ENCODE data around the gene FAHD2B.
"Not testable (repeated sequence)": the region's sequence is repeated elsewhere in the genome, so short reads cannot be mapped to it uniquely, and the experiment has no call there.

Gene FAHD2B, protein sequence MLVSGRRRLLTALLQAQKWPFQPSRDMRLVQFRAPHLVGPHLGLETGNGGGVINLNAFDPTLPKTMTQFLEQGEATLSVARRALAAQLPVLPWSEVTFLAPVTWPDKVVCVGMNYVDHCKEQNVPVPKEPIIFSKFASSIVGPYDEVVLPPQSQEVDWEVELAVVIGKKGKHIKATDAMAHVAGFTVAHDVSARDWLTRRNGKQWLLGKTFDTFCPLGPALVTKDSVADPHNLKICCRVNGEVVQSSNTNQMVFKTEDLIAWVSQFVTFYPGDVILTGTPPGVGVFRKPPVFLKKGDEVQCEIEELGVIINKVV

DNA sequence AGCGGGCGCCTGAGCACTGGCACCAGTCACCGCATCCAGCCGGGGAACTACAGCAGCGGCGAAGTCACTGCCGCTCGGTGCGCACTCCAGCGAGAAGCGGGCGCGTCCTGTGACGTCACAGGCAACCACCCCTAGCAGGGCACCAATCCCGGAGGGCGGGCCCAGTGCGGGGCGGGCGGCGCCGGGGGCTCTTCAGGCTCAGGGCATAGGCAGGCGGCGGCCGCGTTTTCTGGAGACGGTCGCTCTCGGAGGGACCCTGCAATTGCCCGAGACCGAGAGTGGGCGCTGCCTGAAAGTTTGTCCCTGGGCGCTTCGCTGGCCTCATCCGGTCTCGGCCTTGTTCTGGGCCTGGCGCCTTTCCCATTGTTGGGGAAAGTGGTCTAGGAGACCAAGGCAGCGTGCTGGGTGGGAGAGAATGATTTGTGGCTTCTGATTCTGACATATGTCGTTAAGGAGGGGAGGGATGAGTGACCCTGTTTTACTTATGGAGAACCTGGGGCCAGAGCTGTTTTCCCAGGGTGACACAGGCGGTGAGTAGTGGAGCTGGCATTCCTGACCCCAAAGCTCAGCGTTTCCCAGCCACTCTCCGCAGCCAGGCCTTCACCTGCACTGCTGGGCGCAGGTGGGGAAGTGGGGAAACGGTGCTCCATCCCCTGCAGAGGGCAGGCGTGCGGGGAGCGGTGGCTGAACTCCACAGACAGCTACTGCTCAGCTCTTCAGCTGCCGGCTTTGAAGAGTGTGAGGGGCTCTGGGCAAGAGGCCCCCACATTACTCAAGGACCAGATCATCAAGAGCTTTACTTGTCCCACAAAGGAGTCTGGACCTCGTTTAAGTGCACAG lies at the start of gene FAHD2B:
TSS of gene FAHD2B (minus strand) at position 111 of the 840 bp plus-strand sequence. CDS start 3,176 bp downstream, outside the sequence.
- DNase-seq (ENCODE audit: low spot score) = peak; percentile 7

- DNase-seq (ENCODE audit: low spot score) = not testable (repeated sequence)
Observed at GRCh38 chr2:97144016-97144415, 49.3 kb upstream of the FAHD2B start.

GRCh38 chr2:97129090-97129489 lies 34.4 kb upstream of the FAHD2B start:
- DNase-seq (ENCODE audit: low spot score) = not testable (repeated sequence)

DNA sequence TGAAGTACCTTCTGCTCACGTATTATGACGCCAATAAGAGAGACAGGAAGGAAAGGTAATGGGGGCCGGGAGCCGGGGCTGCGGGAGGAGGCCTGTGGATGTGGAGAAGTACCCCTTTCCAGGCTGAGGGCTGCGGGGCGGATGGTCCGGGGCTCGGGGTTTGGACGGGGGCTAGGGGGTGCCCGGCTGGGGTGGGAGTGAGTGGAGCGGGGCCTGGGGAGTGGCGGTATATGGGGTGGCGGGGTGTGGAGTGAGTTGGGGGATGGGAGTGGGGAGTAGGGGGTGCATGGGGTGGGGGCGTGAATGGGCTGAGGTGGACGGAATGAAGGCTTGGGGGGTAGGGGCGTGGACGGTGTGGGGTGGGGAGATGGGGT lies 19.2 kb upstream of the FAHD2B start:
- not testable (repeated sequence) for DNase-seq (ENCODE audit: low spot score)

DNA sequence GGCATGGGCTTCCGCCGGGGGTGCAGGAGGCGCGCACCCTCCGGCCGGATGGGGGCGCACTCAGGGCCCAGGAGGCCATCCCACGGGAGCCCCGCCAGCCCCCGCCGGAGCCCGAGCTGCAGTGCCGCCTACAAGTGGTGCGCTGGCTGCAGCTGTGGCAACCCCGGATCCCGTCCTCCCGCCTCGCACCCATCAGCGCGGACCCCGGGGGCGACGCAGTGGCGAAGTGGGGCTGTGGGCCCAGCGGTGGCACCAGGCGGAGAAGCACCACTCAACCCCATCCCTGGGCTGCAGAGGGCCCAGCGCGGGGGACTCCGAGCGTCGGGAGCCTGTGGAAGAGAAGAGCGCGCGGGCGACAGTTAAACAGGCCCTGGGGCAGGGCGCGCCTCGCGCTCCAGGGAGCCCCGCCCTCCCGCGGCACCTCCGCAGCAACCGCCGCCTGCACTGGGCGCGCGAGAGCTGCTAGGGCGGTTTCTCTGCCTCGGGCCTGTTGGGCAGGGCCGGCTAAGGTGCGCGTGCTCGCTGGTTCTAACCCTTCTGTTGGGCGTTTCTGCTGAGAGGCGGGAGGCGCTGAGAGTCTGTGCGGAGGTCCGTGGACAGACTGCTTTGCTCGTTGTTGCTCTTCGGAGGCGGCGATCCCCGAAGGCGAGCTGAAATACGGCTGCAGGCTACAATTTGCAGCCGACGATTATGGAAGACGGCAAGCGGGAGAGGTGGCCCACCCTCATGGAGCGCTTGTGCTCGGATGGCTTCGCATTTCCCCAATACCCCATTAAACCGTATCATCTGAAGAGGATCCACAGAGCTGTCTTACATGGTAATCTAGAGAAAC lies 18.6 kb upstream of the FAHD2B start, which contains the start of gene ANKRD36:
TSS of gene ANKRD36 (plus strand) at position 104 of the 832 bp plus-strand sequence. CDS start at position 691, 587 bp downstream.
- peak; percentile 48 for DNase-seq (ENCODE audit: low spot score)

DNA sequence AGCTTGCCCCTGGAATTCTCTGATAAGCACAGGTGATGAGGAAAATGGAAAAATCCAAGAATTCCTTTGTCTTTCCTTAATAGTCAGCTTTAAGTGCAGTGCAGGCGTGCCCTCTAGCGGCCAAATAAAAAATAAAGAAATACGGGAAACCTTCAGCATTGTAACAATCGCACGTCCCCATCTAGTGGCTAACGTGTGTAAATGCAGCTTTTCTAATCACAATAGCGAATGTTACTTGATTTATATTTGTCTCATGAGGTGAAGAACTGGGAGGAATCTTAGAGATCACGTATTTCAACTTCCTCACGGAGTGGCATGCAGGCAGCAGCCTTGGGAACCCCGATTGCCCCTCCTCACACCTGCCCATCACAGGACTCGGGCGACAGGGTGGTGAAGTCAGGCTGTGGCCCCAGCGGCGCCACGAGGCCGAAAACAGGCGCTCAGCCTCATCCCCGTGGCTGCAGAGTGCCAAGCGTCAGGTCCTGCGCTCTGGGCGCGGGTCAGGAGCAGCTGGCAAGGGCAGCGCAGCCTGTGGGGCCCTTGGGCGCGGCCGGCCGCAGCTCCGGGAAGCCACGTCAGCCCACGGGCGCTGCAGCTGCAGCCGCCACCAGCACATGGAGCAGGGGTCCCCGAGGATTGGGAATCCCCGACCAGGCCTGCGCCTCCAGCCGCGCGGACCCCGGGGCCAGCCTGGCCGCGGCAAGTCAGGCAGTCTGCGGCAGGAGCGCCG lies 17.8 kb upstream of the FAHD2B start:
- DNase-seq (ENCODE audit: low spot score) = peak; percentile 34

DNA sequence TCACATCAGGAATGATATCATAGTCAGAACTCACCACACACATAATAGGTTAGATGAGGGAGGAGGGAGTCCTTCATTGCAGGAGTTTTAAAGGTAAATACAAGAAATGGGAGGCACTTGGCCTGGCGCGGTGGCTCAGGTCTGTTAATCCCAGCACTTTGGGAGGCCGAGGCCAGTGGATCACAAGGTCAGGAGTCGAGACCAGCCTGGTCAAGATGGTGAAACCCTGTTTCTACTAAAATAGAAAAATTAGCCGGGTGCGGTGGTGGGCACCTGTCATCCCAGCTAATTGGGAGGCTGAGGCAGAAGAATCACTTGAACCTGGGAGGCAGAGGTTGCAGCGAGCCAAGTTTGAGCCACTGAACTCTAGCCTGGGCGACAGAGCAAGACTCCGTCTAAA lies 16.6 kb upstream of the FAHD2B start:
- DNase-seq (ENCODE audit: low spot score) = not testable (repeated sequence)

DNA sequence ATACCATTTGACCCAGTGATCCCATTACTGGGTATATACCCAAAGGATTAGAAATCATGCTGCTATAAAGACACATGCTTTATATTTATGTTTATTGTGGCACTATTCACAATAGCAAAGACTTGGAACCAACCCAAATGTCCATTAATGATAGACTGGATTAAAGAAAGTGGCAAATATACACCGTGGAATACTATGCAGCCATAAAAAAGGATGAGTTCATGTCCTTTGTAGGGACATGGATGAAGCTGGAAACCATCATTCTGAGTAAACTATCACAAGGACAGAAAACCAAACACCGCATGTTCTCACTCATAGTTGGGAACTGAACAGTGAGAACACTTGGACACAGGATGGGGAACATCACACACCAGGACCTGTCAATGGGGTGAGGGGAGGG lies 12.2 kb upstream of the FAHD2B start:
- not testable (repeated sequence) for DNase-seq (ENCODE audit: low spot score)

- not testable (repeated sequence) for DNase-seq (ENCODE audit: low spot score)
Observed at GRCh38 chr2:97098786-97099372, 4.2 kb upstream of the FAHD2B start.

GRCh38 chr2:97095661-97096060 lies 979 bp upstream of the FAHD2B start:
- no peak for DNase-seq (ENCODE audit: low spot score)

DNA sequence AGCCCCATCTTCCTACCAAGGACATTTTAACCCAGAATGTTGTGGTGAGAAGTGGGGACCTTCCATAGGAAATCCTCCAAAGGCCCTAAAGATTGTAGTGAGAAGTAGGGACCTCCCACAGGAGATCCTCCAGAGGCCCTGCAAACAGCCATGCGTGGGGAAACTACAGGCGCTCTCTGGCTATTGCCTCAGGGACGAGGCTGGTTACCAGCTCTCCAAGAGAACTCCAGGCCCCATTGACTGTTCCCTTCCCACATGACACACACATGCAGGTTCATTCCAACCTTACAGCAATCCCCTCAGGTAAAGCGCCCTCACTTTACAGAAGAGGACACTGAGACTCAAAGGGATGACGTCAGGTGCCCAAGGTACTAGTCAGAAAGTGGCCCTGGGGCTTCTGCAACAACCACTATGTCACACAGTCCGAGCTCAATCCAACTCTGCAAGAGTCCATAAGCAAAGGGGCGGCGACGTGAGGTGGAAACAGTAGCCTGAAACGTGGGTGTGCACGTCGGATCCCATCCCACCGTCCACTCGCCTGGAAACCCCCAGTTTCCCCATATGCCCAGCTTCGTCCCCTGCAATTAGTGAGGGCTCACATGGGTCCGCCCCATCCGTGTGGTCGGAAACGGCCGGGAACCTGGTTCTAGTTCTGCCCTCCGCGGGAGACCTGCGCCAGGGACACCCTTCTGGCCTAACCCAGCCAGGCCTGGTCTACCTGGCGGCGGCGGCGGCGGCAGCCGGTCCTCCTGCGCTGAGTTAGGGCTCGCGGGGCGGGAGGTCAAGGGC lies 505 bp downstream of the FAHD2B start:
- DNase-seq (ENCODE audit: low spot score) = not testable (repeated sequence)

- DNase-seq (ENCODE audit: low spot score) = not testable (repeated sequence)
Observed at GRCh38 chr2:97092946-97093345, 1.7 kb downstream of the FAHD2B start.

- DNase-seq (ENCODE audit: low spot score) = not testable (repeated sequence)
Observed at GRCh38 chr2:97088706-97089105, 6.0 kb downstream of the FAHD2B start.

GRCh38 chr2:97085093-97085492 lies 9.6 kb downstream of the FAHD2B start:
- DNase-seq (ENCODE audit: low spot score) = not testable (repeated sequence)

DNA sequence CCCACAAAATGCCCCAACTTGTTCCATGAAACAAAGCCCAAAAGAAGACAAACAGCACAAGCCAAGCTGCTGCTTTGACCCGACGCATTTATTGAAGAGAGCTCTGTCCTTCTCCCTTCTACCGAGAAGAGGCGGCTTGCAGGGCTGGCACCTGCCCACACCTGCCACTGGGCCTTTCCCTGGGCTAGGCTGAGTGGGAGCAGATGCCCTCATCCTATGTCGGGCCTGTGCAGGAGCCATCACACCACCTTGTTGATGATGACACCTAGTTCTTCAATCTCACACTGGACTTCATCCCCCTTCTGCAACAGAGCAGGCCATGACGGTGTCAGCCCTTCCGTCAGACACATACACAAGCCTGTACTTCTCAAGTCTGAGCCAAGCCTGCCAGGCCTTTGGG lies 11.2 kb downstream of the FAHD2B start:
- not testable (repeated sequence) for DNase-seq (ENCODE audit: low spot score)

- DNase-seq (ENCODE audit: low spot score) = not testable (repeated sequence)
Observed at GRCh38 chr2:97082206-97082605, 12.5 kb downstream of the FAHD2B start.

DNA sequence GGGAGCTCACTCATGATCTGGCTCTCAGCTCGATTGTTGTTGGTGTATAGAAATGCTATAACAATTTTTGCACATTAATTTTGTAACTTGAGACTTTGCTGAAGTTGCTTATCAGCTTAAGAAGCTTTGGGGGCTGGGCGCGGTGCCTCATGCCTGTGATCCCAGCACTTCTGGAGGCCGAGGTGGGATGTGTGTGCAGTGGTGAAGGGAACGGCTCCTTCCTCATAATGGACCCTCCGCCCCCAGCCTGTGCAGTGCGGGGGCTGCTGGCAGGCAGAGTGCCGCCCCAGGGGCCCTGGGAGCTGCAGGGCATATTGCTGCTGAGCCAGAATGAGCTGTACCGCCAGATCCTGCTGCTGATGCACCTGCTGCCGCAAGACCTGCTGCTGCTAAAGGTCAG lies 13.8 kb downstream of the FAHD2B start:
- not testable (repeated sequence) for DNase-seq (ENCODE audit: low spot score)

GRCh38 chr2:97077213-97077612 lies 17.5 kb downstream of the FAHD2B start:
- DNase-seq (ENCODE audit: low spot score) = not testable (repeated sequence)

DNA sequence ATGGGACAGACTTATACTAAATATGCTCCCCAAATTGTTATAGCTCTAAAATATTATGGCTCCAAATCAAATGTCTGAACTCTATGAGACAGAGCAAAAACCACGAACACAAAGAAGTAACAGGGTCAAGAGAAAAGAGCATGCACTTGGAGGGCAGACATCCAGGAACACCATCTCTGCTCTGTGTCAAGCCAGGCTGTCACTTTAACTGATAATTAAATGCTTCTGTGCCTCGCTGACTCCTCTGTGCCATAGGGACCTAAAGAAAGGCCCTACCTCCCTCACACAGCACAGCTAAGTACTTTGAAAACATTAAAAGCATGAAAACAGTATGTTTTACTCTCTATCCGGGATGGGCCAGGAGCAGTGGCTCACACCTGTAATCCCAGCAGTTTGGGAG lies 23.8 kb downstream of the FAHD2B start:
- DNase-seq (ENCODE audit: low spot score) = not testable (repeated sequence)

- DNase-seq (ENCODE audit: low spot score) = not testable (repeated sequence)
Observed at GRCh38 chr2:97068722-97069121, 26.0 kb downstream of the FAHD2B start.
